IMR-90 (cell line): Measurements from ENCODE around the gene FBXO33. TPM values are rescaled to one million over a fixed set of nuclear protein-coding genes. Genes with fewer than 3 reads are reported as not detected.

ENCODE experiments used
- ATAC-seq: fragments of 200-7000 bp; cut with Tn5 transposase; 2 replicates; pipeline ENCODE4 v1.9.1; 2020; ENCODE audit warnings: low read depth, mild to moderate bottlenecking, moderate library complexity
- BruUV-seq: library from RNA; stranded (reverse); fragments of 400-500 nt; replicated peaks from 2 replicates; lab custom pipeline; 2021; lab: Mats Ljungman, UMichigan
- CTCF ChIA-PET: fragments of 300-600 bp; formaldehyde crosslinking; extraction: SDS; loops from one replicate; lab custom pipeline; 2021; ENCODE audit warnings: antibody characterized with exemption; lab: Yijun Ruan, JAX
- POLR2A ChIA-PET: fragments of 300-600 bp; sonication (Branson Sonifier 250); formaldehyde crosslinking; loops from one replicate; lab custom pipeline; 2022; ENCODE audit warnings: antibody characterized with exemption; ENCODE audit not compliant: unreplicated experiment; lab: Charles Lee
- DNase-seq: peaks from one replicate; pipeline ENCODE4 v3.0.0; 2013
- H2AFZ ChIP-seq: replicated peaks from 2 replicates; pipeline ENCODE3; 2013; ENCODE audit warnings: low read length, mild to moderate bottlenecking; ENCODE audit not compliant: poor library complexity
- H2AK5ac ChIP-seq: 2 replicates; pipeline ENCODE4 v1.6.1; 2013; ENCODE audit warnings: low read depth, low read length, inconsistent platforms
- H2AK9ac ChIP-seq: replicated peaks from 2 replicates; pipeline ENCODE3; 2013; ENCODE audit warnings: mild to moderate bottlenecking, low read depth, low read length, moderate library complexity; ENCODE audit not compliant: poor library complexity
- H2BK120ac ChIP-seq: 2 replicates; pipeline ENCODE4 v1.6.1; 2013; ENCODE audit warnings: low read depth, low read length, inconsistent platforms
- H2BK15ac ChIP-seq: 3 replicates; pipeline ENCODE4 v1.6.1; 2013; ENCODE audit warnings: low read depth, low read length, inconsistent platforms
- H2BK20ac ChIP-seq: 2 replicates; pipeline ENCODE4 v1.6.1; 2013; ENCODE audit warnings: low read depth, mild to moderate bottlenecking, inconsistent platforms, low read length, moderate library complexity
- H2BK5ac ChIP-seq: 2 replicates; pipeline ENCODE4 v1.6.1; 2013; ENCODE audit warnings: mild to moderate bottlenecking, low read depth, low read length, inconsistent platforms; ENCODE audit not compliant: poor library complexity, severe bottlenecking
- H3K14ac ChIP-seq: replicated peaks from 2 replicates; pipeline ENCODE4 v1.6.1; 2013; ENCODE audit warnings: low read depth, low read length, inconsistent platforms
- H3K18ac ChIP-seq: 2 replicates; pipeline ENCODE4 v1.6.1; 2013; ENCODE audit warnings: low read depth, low read length, control low read depth
- H3K23ac ChIP-seq: 2 replicates; pipeline ENCODE4 v1.6.1; 2013; ENCODE audit warnings: low read depth, low read length, inconsistent platforms
- H3K27ac ChIP-seq: 2 replicates; pipeline ENCODE4 v1.5.1; 2013; ENCODE audit warnings: mild to moderate bottlenecking, control low read depth, low read length; ENCODE audit not compliant: insufficient read depth
- H3K27me3 ChIP-seq: 2 replicates; pipeline ENCODE4 v1.6.1; 2013; ENCODE audit warnings: low read length; ENCODE audit not compliant: control insufficient read depth, insufficient read depth
- H3K36me3 ChIP-seq: 2 replicates; pipeline ENCODE4 v1.6.1; 2013; ENCODE audit warnings: low read length, mixed read lengths; ENCODE audit not compliant: control insufficient read depth, insufficient read depth
- H3K4ac ChIP-seq: 2 replicates; pipeline ENCODE4 v1.6.1; 2013; ENCODE audit warnings: low read depth, low read length, inconsistent platforms
- H3K4me1 ChIP-seq: 2 replicates; pipeline ENCODE4 v1.6.1; 2013; ENCODE audit warnings: low read length, mixed read lengths; ENCODE audit not compliant: control insufficient read depth, insufficient read depth
- H3K4me2 ChIP-seq: 2 replicates; pipeline ENCODE4 v1.6.1; 2013; ENCODE audit warnings: low read depth, mild to moderate bottlenecking, control low read depth, low read length, moderate library complexity
- H3K4me3 ChIP-seq: 2 replicates; pipeline ENCODE4 v1.5.1; 2013; ENCODE audit warnings: low read depth, mild to moderate bottlenecking, control low read depth, low read length, moderate library complexity; ENCODE audit not compliant: insufficient read depth
- H3K56ac ChIP-seq: 2 replicates; pipeline ENCODE4 v1.6.1; 2013; ENCODE audit warnings: low read length, inconsistent platforms; ENCODE audit not compliant: insufficient read depth; ENCODE audit errors: extremely low read depth
- H3K79me1 ChIP-seq, 2 experiments: 2 replicates each; pipeline ENCODE4 v1.6.1; 2013; ENCODE audit warnings: low read length in 2 of 2, inconsistent platforms in 1 of 2, low read depth in 1 of 2
- H3K9ac ChIP-seq: 2 replicates; pipeline ENCODE4 v1.6.1; 2013; ENCODE audit warnings: low read depth, low read length, control low read depth
- H3K9me1 ChIP-seq: 2 replicates; pipeline ENCODE4 v1.6.1; 2013; ENCODE audit warnings: low read length, inconsistent platforms; ENCODE audit not compliant: insufficient read depth
- H3K9me3 ChIP-seq: 2 replicates; pipeline ENCODE4 v1.6.1; 2013; ENCODE audit warnings: low read length; ENCODE audit not compliant: control insufficient read depth, insufficient read depth
- H4K20me1 ChIP-seq: 2 replicates; pipeline ENCODE4 v1.6.1; 2013; ENCODE audit warnings: low read length, inconsistent platforms; ENCODE audit not compliant: insufficient read depth
- H4K5ac ChIP-seq: 2 replicates; pipeline ENCODE4 v1.6.1; 2013; ENCODE audit warnings: mild to moderate bottlenecking, low read depth, low read length, control low read depth
- H4K8ac ChIP-seq, 2 experiments: 2 replicates each; pipeline ENCODE4 v1.6.1; 2013; ENCODE audit warnings: low read depth in 2 of 2, low read length in 2 of 2, control low read depth in 1 of 2, inconsistent platforms in 1 of 2
- H4K91ac ChIP-seq: 2 replicates; pipeline ENCODE4 v1.6.1; 2013; ENCODE audit warnings: low read depth, low read length, inconsistent platforms; ENCODE audit not compliant: insufficient read depth
- BHLHE40 ChIP-seq: fragments of 150-350 bp; IDR thresholded peaks from 2 replicates; pipeline ENCODE4 v1.6.1; 2016; ENCODE audit warnings: mild to moderate bottlenecking, low read depth, low read length
- CEBPB ChIP-seq: IDR thresholded peaks from 2 replicates; pipeline ENCODE4 v1.6.1; 2012; ENCODE audit warnings: low read depth, low read length, improper control_type of control experiment
- CHD1 ChIP-seq: IDR thresholded peaks from 2 replicates; pipeline ENCODE4 v1.6.1; 2012; ENCODE audit warnings: low read depth, low read length, improper control_type of control experiment
- FOS ChIP-seq: fragments of 150-350 bp; IDR thresholded peaks from 2 replicates; pipeline ENCODE4 v1.6.1; 2016; ENCODE audit warnings: low read depth, low read length
- MAFK ChIP-seq: IDR thresholded peaks from 2 replicates; pipeline ENCODE4 v1.6.1; 2012; ENCODE audit warnings: low read depth, low read length, improper control_type of control experiment
- MAZ ChIP-seq: IDR thresholded peaks from 2 replicates; pipeline ENCODE4 v1.6.1; 2012; ENCODE audit warnings: low read depth, mild to moderate bottlenecking, low read length, improper control_type of control experiment, moderate library complexity, borderline replicate concordance
- MXI1 ChIP-seq: IDR thresholded peaks from 2 replicates; pipeline ENCODE4 v1.6.1; 2012; ENCODE audit warnings: low read depth, mild to moderate bottlenecking, low read length, moderate library complexity, borderline replicate concordance
- NFE2L2 ChIP-seq: fragments of 150-350 bp; IDR thresholded peaks from 2 replicates; pipeline ENCODE4 v1.6.1; 2016; ENCODE audit warnings: low read depth, mild to moderate bottlenecking, low read length
- RAD21 ChIP-seq: IDR thresholded peaks from 2 replicates; pipeline ENCODE4 v1.6.1; 2012; ENCODE audit warnings: low read length, improper control_type of control experiment
- RCOR1 ChIP-seq: IDR thresholded peaks from 2 replicates; pipeline ENCODE4 v1.6.1; 2012; ENCODE audit warnings: mild to moderate bottlenecking, low read length, improper control_type of control experiment; ENCODE audit not compliant: insufficient replicate concordance
- RFX5 ChIP-seq: IDR thresholded peaks from 2 replicates; pipeline ENCODE4 v1.8.0; 2012; ENCODE audit warnings: low read depth, mild to moderate bottlenecking, low read length, moderate library complexity
- SMC3 ChIP-seq: fragments of 150-350 bp; IDR thresholded peaks from 2 replicates; pipeline ENCODE4 v1.6.1; 2016; ENCODE audit warnings: low read depth, mild to moderate bottlenecking, antibody characterized with exemption, low read length, moderate library complexity
- WGBS, 2 experiments: methylation state at CpG; one replicate each; pipeline versions ENCODE4 v1.1.5 to v1.1.7; 2013; ENCODE audit warnings: missing lambda C conversion rate in 2 of 2; ENCODE audit not compliant: insufficient read length in 1 of 2; ENCODE audit errors: extremely low coverage in 2 of 2; 5-methylcytosine and 5-hydroxymethylcytosine counted together
- dilution Hi-C: fragments of 300-500 bp; cut with HindIII; formaldehyde crosslinking; loops from one replicate; pipeline ENCODE4 v1.14.3; 2018; ENCODE audit warnings: low sequenced_read_pairs; ENCODE audit not compliant: unreplicated experiment
- in situ Hi-C: fragments of 300-500 bp; cut with MboI; formaldehyde crosslinking; loops from 3 replicates; pipeline ENCODE4 v1.14.3; 2019; ENCODE audit warnings: low sequenced_read_pairs, inconsistent platforms, mixed read lengths
- intact Hi-C: fragments of 100-400 bp; cut with micrococcal nuclease; formaldehyde crosslinking; loops from 2 replicates; pipeline ENCODE4 v1.10.0; 2022
- polyA plus RNA-seq, 3 experiments: library from polyadenylated mRNA; depleted of rRNA; stranded (reverse); fragments of >200 nt; gene quantifications; 2 replicates each; pipeline ENCODE4 v1.2.3, GENCODE V29; 2012; ENCODE audit warnings: low replicate concordance in 1 of 3
- total RNA-seq: library from RNA; depleted of rRNA; stranded (reverse); fragments of >200 nt; gene quantifications from 2 replicates; pipeline ENCODE4 v1.2.3, GENCODE V29; 2012
- TF ChIP-seq, protein P1 (sequence below): conservative IDR thresholded peaks from 2 replicates; pipeline ENCODE4 v1.5.1; 2012; ENCODE audit warnings: mild to moderate bottlenecking, low read depth, low read length, improper control_type of control experiment
- TF ChIP-seq, protein P2 (sequence below): fragments of 150-350 bp; IDR thresholded peaks from 2 replicates; pipeline ENCODE4 v1.6.1; 2017; ENCODE audit warnings: mild to moderate bottlenecking, antibody characterized with exemption, low read length, low read depth
- TF ChIP-seq, protein P3 (sequence below): fragments of 150-350 bp; IDR thresholded peaks from 2 replicates; pipeline ENCODE4 v1.6.1; 2016; ENCODE audit warnings: low read depth, mild to moderate bottlenecking, low read length, moderate library complexity, borderline replicate concordance

FBXO33 gene
- total and polyA plus RNA-seq, 2 of the 4 experiments (the other 2 are of a cell fraction): 7.6 to 10.0 TPM

DNA sequence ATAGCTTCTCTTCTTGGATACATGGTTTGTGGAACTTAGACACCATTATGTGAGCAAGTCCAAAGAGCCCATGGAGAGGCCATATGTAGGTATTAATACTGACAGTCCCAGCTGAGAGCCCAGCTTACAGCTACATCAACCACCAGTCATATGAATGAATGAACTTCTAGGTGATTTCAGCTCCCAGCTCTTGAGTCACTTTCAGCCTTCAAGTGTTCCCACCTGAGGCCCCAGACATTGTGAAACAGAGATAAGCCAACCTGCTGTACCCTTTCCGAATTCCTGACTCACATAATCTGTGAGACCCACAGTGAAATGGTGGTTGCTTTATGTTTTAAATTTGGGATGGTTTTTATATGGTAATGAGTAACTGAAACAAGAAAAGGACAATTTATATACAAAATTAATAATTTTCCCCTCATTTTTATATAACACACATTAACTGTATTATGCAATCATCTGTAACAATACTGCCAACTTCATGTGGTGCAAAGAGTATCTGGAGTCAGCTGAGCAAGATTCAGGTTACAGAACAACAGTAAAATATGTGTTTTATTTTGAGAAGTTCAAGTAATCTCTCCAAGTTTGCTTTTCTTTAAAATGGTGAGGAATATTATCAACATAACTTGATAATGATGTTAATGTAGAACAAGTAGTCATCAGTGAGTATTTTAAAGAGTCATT, 27.7 kb upstream of the FBXO33 start:
- in situ Hi-C loops (no loop called here), intact Hi-C loops (no loop called here), dilution Hi-C loops (no loop called here)
- H3K4me1 ChIP-seq: no peaks in the 10 kb centered on the region
- no peak overlapping the region for H3K14ac ChIP-seq
- H4K5ac ChIP-seq: no peak overlapping the region
- WGBS, 2 experiments: no CpG with 5 or more reads among the region's 1 CpG
- no peak overlapping the region for H2BK5ac ChIP-seq
- H3K27me3 ChIP-seq: no peaks in the 10 kb centered on the region
- DNase-seq (no peak), ATAC-seq (no peak)
- H3K9ac ChIP-seq: no peak overlapping the region
- no peak overlapping the region for H2BK120ac ChIP-seq
- no peak overlapping the region for H4K8ac ChIP-seq
- no peak overlapping the region for H4K91ac ChIP-seq
- no peak overlapping the region for H2BK15ac ChIP-seq
- no peaks in the 10 kb centered on the region for H3K36me3 ChIP-seq
- no peak overlapping the region for H3K18ac ChIP-seq
- no peaks in the 10 kb centered on the region for H3K9me3 ChIP-seq
- H2BK20ac ChIP-seq: no peak overlapping the region
- H2AFZ ChIP-seq: no peak overlapping the region
- CTCF ChIA-PET: no interaction called here
- no peak overlapping the region for H3K4me3 ChIP-seq
- no peaks in the 10 kb centered on the region for H4K20me1 ChIP-seq
- H3K23ac ChIP-seq: no peak overlapping the region
- no peak overlapping the region for H3K4me2 ChIP-seq
- H2AK9ac ChIP-seq: no peak overlapping the region
- no peaks in the 10 kb centered on the region for H3K79me1 ChIP-seq
- no peak overlapping the region for H3K56ac ChIP-seq
- no peaks in the 10 kb centered on the region for H3K9me1 ChIP-seq
- TF ChIP-seq MXI1 (no peak), SMC3 (no peak), MAFK (no peak), CEBPB (no peak; the same call in 1 of the 2 replicates), CHD1 (no peak), NFE2L2 (no peak), RCOR1 (no peak), BHLHE40 (no peak), MAZ (no peak), FOS (no peak), RFX5 (no peak), RAD21 (no peak)
- TF ChIP-seq, protein P1, sequence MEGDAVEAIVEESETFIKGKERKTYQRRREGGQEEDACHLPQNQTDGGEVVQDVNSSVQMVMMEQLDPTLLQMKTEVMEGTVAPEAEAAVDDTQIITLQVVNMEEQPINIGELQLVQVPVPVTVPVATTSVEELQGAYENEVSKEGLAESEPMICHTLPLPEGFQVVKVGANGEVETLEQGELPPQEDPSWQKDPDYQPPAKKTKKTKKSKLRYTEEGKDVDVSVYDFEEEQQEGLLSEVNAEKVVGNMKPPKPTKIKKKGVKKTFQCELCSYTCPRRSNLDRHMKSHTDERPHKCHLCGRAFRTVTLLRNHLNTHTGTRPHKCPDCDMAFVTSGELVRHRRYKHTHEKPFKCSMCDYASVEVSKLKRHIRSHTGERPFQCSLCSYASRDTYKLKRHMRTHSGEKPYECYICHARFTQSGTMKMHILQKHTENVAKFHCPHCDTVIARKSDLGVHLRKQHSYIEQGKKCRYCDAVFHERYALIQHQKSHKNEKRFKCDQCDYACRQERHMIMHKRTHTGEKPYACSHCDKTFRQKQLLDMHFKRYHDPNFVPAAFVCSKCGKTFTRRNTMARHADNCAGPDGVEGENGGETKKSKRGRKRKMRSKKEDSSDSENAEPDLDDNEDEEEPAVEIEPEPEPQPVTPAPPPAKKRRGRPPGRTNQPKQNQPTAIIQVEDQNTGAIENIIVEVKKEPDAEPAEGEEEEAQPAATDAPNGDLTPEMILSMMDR: no peak
- TF ChIP-seq, protein P2, sequence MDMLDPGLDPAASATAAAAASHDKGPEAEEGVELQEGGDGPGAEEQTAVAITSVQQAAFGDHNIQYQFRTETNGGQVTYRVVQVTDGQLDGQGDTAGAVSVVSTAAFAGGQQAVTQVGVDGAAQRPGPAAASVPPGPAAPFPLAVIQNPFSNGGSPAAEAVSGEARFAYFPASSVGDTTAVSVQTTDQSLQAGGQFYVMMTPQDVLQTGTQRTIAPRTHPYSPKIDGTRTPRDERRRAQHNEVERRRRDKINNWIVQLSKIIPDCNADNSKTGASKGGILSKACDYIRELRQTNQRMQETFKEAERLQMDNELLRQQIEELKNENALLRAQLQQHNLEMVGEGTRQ: no peak
- TF ChIP-seq, protein P3, sequence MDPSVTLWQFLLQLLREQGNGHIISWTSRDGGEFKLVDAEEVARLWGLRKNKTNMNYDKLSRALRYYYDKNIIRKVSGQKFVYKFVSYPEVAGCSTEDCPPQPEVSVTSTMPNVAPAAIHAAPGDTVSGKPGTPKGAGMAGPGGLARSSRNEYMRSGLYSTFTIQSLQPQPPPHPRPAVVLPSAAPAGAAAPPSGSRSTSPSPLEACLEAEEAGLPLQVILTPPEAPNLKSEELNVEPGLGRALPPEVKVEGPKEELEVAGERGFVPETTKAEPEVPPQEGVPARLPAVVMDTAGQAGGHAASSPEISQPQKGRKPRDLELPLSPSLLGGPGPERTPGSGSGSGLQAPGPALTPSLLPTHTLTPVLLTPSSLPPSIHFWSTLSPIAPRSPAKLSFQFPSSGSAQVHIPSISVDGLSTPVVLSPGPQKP: no peak
- no TSS peak for BruUV-seq
- H3K27ac ChIP-seq: no peak overlapping the region
- H3K4ac ChIP-seq: no peak overlapping the region
- H2AK5ac ChIP-seq: no peak overlapping the region
- POLR2A ChIA-PET: no interaction called here
